HG03442 (cell line): ENCODE results near the gene GBX2.

ENCODE experiments used
- ATAC-seq: cut with Tn5 transposase; IDR thresholded peaks from one replicate; pipeline ENCODE4 v1.9.1; 2021; ENCODE audit warnings: mild to moderate bottlenecking, moderate library complexity; ENCODE audit not compliant: unreplicated experiment

The GBX2 gene

GRCh38 chr2:236120829-236121228, 47.4 kb downstream of the GBX2 start:
- no peak for ATAC-seq

DNA sequence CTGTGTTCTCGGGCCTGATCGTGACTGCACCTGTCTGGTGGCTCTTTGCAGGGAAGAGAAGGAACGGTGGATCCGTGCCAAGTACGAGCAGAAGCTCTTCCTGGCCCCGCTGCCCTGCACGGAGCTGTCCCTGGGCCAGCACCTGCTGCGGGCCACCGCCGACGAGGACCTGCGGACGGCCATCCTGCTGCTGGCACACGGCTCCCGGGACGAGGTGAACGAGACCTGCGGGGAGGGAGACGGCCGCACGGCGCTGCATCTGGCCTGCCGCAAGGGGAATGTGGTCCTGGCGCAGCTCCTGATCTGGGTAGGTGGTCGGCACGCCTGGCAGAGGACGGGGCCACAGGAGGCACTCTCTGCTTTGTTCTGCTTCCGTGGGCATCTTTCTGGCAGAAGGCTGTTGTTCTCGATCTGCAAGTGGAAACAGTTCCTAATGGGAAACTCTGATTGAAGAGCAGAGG, 48.0 kb downstream of the GBX2 start:
- ATAC-seq, result no peak

GRCh38 chr2:236119476-236119875, 48.7 kb downstream of the GBX2 start:
- ATAC-seq, result no peak

DNA sequence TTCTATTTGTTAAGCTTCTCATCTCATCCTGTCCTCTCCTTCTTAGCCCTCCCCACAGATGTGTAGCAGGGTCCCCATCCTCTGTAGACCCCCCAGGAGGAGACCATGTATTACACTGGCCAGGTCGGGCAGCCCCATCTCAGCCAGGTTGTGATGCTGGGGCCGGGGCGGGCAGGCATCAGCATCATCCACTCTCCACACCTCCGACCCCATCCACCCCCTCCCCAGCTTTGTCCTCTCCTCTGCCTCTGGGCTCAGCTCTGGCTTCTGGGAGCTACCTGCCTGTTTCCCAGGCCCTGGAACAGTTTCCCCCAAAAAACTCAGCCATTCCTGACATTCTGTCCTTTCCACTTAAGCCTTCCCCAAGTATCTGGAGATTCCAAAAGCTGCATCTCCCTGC, 49.2 kb downstream of the GBX2 start:
- ATAC-seq, result no peak

DNA sequence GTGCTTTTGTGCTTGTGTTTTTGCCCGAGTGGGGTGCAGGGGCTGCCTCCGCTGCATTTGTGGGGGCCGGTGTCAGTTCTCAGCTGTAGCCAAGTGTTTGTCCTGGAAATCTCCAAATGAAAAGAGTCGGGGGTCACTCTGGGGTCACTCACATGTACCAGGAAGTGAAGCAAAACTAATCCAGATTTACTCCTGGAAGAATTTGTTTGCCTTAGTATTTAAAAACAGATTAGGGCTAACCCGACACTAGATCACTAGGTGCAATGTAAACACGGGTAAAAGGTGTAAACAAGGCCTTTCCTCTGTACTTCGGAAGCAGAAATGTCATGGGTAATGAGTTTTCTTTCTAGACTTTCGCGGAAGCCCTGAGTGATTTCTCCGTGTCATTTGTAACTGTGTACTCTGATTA, 50.3 kb downstream of the GBX2 start:
- ATAC-seq, result no peak

- ATAC-seq, result no peak
Measured at GRCh38 chr2:236117401-236117800, 50.8 kb downstream of the GBX2 start.
